RWPE1 (cell line): Measurements from ENCODE around the gene RBM20.
A peak's percentile ranks its signal among the peaks of the same experiment; 100 is the strongest.

Experiments
- CTCF ChIA-PET: fragments of 350-600 bp; sonication (Branson Sonifier 250); formaldehyde crosslinking; extraction: SDS; loops from one replicate; lab custom pipeline; 2021; lab: Yijun Ruan, JAX
- POLR2A ChIA-PET: fragments of 400-600 bp; formaldehyde crosslinking; extraction: SDS; loops from one replicate; lab custom pipeline; 2020; ENCODE audit warnings: antibody characterized with exemption; ENCODE audit not compliant: low non-redundant PET; lab: Yijun Ruan, JAX
- DNase-seq: peaks from one replicate; pipeline ENCODE4 v3.0.0; 2012; ENCODE audit warnings: low spot score
- H3K27ac ChIP-seq: fragments of 450-650 bp; 2 replicates; pipeline ENCODE4 v1.5.1; 2017
- TF ChIP-seq, protein P1 (sequence below): fragments of 450-650 bp; conservative IDR thresholded peaks from 2 replicates; pipeline ENCODE4 v1.5.1; 2017; ENCODE audit warnings: low read depth, mild to moderate bottlenecking

Gene RBM20

DNA sequence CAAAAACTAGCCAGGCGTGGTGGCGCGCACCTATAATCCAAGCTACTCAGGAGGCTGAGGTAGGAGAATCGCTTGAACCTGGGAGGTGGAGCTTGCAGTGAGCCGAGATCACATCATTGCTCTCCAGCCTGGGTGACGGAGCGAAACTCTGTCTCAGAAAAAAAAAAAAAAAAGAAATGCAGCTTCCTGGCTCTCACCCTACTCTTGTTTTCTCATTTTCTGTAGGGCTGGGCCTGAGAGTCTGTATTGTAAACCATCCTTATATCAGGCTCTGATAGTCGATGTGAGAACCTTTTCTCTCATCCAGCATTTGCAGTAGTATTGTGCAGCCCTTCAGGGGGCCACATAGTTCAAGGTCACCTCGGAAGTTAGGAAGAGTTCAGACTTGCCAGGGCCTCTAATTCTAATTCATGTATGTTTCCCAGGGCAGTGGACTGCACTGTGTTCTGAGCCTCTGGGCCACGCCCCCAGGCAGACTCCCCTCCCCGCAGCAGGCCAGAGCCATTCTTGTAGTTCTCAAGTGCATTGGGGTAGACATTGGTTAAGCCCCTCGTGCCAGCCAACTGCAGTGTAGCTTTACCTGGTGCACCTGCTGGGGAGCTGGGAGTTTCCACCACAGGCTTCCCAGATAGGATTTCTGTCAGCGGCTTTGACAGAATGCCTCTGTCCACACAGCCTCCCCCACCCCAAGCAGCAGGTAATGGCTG lies 189.3 kb downstream of the RBM20 start:
- ChIA-PET CTCF (interaction anchor here (0.6 to 1.2 kb wide), 3 partner anchors 9 to 240 kb away, joined by 3 to 5 read pairs (median 4); no protein-coding TSS in a partner anchor), POLR2A (no interaction called here)
- TF ChIP-seq, protein P1, sequence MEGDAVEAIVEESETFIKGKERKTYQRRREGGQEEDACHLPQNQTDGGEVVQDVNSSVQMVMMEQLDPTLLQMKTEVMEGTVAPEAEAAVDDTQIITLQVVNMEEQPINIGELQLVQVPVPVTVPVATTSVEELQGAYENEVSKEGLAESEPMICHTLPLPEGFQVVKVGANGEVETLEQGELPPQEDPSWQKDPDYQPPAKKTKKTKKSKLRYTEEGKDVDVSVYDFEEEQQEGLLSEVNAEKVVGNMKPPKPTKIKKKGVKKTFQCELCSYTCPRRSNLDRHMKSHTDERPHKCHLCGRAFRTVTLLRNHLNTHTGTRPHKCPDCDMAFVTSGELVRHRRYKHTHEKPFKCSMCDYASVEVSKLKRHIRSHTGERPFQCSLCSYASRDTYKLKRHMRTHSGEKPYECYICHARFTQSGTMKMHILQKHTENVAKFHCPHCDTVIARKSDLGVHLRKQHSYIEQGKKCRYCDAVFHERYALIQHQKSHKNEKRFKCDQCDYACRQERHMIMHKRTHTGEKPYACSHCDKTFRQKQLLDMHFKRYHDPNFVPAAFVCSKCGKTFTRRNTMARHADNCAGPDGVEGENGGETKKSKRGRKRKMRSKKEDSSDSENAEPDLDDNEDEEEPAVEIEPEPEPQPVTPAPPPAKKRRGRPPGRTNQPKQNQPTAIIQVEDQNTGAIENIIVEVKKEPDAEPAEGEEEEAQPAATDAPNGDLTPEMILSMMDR, result no peak
- no peak for DNase-seq
- peak overlapping the region; percentile 63; the same call in 1 of the 2 replicates for H3K27ac ChIP-seq

DNA sequence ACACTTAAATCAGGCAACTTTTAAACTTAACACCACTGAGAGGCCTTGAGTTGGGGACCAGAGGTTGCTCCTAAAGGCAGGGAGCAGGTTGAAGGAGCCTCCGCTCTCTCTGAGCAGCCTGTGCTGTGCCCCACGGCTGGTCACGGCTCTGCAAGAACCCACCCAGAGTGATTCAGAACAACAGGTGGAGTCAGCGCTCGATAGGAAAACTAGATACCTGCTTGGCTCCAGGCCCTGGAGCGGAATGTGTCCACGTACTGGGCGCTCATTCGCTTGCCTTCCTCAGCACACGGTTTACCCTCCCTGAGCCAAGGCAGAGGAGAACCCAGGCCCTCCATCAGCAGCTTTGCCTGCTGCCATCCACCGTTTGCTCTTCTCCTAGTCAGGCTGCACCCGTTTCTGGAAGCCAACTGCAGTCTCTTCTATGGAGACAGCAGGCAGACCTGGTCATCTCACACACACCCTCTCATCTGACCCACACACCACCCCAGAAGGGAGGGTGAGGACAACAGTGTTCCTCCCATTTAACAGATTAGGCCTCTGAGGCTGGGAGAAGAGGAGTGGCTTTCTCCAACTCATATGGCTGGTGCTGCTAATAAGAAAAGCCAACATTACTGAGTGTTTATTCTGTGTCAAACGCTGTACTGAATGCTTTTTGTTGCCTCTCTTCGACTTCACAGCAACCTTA lies 189.9 kb downstream of the RBM20 start:
- ChIA-PET CTCF (interaction anchor here (0.6 kb wide), 2 partner anchors 16 to 59 kb away, joined by 3 to 4 read pairs; no protein-coding TSS in a partner anchor), POLR2A (no interaction called here)
- peak overlapping the region; percentile 63 for H3K27ac ChIP-seq
- TF ChIP-seq, protein P1, result no peak
- no peak for DNase-seq

DNA sequence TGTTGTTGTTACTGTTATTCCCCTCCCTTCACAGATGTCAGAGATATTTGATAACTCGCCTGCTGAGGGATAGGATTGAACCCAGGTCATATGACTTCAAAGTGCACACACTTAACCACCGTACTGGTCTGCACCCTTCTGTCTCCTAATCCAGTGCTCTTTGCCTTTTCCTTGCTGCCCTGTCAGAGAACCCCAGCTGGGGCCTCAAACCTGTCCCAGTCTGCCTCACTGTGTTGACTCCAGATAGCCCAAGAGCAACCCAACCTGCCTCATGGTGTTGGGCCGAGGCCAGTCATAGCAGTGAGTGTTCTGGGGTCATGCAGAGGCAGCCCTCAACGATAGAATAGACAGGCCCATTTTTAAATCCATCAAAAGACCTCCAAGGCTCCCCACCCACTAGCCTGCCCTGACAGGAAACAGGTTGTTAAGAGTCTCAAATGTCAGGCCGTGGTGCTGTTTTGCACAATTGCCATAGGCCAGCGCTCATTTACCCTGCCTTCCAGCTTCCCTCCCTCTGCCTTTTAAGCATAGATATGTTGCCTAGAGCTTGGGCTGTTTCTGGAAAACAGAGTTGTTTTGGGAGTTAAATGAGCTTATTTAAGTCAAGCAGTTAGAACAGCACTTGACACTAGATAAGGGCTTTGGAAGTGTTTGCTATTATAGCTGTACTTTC lies 190.6 kb downstream of the RBM20 start:
- ChIA-PET POLR2A (no interaction called here), CTCF (interaction anchor here (0.6 kb wide), 1 partner anchor 58 kb away, joined by 3 read pairs; no protein-coding TSS in a partner anchor)

DNA sequence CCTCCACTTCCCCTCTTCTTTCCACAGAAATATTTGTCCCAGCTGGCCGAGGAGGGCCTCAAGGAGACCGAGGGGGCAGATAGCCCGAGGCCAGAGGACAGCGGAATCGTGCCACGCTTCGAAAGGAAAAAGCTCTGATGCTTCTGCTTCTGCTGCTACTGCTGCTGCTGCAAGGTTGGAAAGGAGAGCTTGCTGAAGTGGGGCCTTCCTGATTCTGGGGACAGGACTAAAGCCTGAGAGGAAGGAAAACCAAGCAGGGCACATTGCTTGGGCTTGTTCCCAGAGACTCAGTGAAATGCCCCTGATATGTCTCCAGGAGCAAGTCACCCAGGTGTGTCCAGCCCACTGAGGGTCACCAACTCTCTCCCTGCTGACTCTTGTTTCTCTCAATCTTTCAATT lies 191.7 kb downstream of the RBM20 start:
- CTCF ChIA-PET, result no interaction called here
- POLR2A ChIA-PET, result no interaction called here
- peak overlapping the region; percentile 63 for H3K27ac ChIP-seq
- DNase-seq, result no peak
- TF ChIP-seq, protein P1, result no peak

More for the DNA sequence above, 190.6 kb downstream of the RBM20 start:
- no peak for DNase-seq
- TF ChIP-seq, protein P1, result no peak
- H3K27ac ChIP-seq, result peak overlapping the region; percentile 63

DNA sequence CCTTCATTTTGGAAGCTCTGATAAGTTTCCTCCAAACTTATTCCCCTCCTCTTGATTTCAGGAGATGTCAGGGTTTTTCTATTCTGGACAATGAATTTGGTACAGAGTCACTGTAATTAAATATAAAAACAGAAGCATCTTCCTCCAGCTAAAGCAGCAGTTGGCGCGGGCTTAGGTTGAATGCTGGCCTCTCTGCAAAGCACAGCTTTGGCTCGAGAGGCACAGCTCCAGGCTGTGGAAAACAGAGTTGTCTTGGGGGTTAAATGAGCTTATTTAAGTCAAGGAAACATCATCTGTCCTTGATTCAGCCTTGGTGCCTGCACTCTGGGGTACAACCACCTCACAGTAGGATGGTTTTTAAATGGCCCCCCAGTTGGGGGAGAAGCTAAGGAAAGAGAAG lies 192.6 kb downstream of the RBM20 start:
- ChIA-PET POLR2A (no interaction called here), CTCF (interaction anchor here (0.7 kb wide), 1 partner anchor 158 kb away, joined by 3 read pairs; no protein-coding TSS in a partner anchor)
- DNase-seq, result no peak
- H3K27ac ChIP-seq, result no peak overlapping the region
- TF ChIP-seq, protein P1, result no peak

DNA sequence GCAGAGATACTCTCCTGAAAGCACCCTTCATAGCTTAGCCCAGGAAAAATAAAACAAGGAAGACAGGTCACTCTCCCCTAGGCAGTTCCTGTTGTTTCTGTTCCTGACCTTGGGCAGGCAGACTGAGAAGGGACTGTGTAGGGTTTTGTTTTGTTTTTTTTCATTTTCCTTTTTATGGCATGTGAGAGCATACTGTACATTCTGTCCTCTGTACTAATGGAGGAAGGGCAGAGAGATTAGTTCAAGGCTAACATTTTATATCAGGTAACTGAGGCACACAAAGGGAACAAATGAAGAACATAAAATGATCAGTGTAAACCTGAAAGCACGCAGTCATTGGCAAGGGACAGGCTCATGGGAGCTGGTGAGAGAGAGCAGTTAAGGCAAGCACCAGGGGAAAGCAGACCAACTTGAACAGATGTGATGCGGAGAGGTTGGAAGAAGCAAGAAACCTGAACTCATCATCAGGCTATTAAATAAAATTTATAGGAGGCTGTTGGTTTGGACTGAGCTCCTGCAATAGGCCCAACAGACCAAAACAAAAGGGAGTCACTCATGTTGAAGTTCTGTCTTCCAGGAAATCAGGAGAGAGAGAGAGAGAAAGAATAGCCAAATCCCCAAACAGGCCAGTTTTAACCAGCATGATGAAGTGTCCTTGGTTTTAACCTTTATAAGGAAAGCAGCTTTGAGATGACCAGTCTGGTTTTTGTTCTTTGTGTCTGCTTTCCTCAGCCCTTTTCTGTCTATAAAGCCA lies 193.5 kb downstream of the RBM20 start:
- no peak for DNase-seq
- POLR2A ChIA-PET, result no interaction called here
- CTCF ChIA-PET, result no interaction called here
- TF ChIP-seq, protein P1, result no peak
- no peak overlapping the region for H3K27ac ChIP-seq
